ENCODE data around the gene MAST4. TPM values are rescaled to one million over a fixed set of nuclear protein-coding genes. Genes with fewer than 3 reads are reported as not detected.

The MAST4 gene
- total and polyA plus RNA-seq, 2 donors, result 17.0 to 18.8 TPM

- no peak overlapping the region for H3K27ac ChIP-seq (ENCODE audit: low read depth in 1 of 2, low read length in 1 of 2)
- H3K27me3 ChIP-seq (ENCODE audit: control insufficient read depth in 2 of 2, insufficient read depth in 1 of 2, low read length in 1 of 2), result no peaks in the 10 kb centered on the region
- WGBS, result 98% methylated on average over 3 of the region's 3 CpGs
- no peaks in the 10 kb centered on the region for H3K4me1 ChIP-seq (ENCODE audit: control insufficient read depth in 2 of 2, insufficient read depth in 2 of 2, low read length in 2 of 2)
- no peak for DNase-seq (ENCODE audit: low read depth in 6 of 9, low spot score in 9 of 9)
- no peaks in the 10 kb centered on the region for H3K36me3 ChIP-seq (ENCODE audit: control insufficient read depth in 2 of 2, insufficient read depth in 2 of 2, low read length in 1 of 2)
- no peaks in the 10 kb centered on the region for H3K9me3 ChIP-seq (ENCODE audit: control insufficient read depth in 2 of 2, insufficient read depth in 1 of 2, low read length in 1 of 2)
- no peak overlapping the region for H3K4me3 ChIP-seq (ENCODE audit: low read length in 2 of 2)
These were observed 51.1 kb downstream of the MAST4 start for GRCh38 chr5:66647146-66647856.

- no peak for DNase-seq (ENCODE audit: low read depth in 6 of 9, low spot score in 9 of 9)
- H3K9me3 ChIP-seq (ENCODE audit: control insufficient read depth in 2 of 2, insufficient read depth in 1 of 2, low read length in 1 of 2), result no peaks in the 10 kb centered on the region
These were observed 56.6 kb downstream of the MAST4 start for GRCh38 chr5:66652818-66653217.

GRCh38 chr5:66653325-66653724 is 57.1 kb downstream of the MAST4 start:
- Histone ChIP-seq H3K36me3 (ENCODE audit: control insufficient read depth in 2 of 2, insufficient read depth in 2 of 2, low read length in 1 of 2) (no peaks in the 10 kb centered on the region), H3K27me3 (ENCODE audit: control insufficient read depth in 2 of 2, insufficient read depth in 1 of 2, low read length in 1 of 2) (no peaks in the 10 kb centered on the region), H3K27ac (ENCODE audit: low read depth in 1 of 2, low read length in 1 of 2) (no peak overlapping the region), H3K9me3 (ENCODE audit: control insufficient read depth in 2 of 2, insufficient read depth in 1 of 2, low read length in 1 of 2) (no peaks in the 10 kb centered on the region), H3K4me1 (ENCODE audit: control insufficient read depth in 2 of 2, insufficient read depth in 2 of 2, low read length in 2 of 2) (no peaks in the 10 kb centered on the region), H3K4me3 (ENCODE audit: low read length in 2 of 2) (no peak overlapping the region)
- 100% methylated on average over 1 of the region's 1 CpG for WGBS
- DNase-seq (ENCODE audit: low read depth in 6 of 9, low spot score in 9 of 9), result no peak

More at GRCh38 chr5:66652818-66653217, 56.6 kb downstream of the MAST4 start:
- Histone ChIP-seq H3K27me3 (ENCODE audit: control insufficient read depth in 2 of 2, insufficient read depth in 1 of 2, low read length in 1 of 2) (no peaks in the 10 kb centered on the region), H3K36me3 (ENCODE audit: control insufficient read depth in 2 of 2, insufficient read depth in 2 of 2, low read length in 1 of 2) (no peaks in the 10 kb centered on the region), H3K27ac (ENCODE audit: low read depth in 1 of 2, low read length in 1 of 2) (no peak overlapping the region), H3K4me3 (ENCODE audit: low read length in 2 of 2) (no peak overlapping the region), H3K4me1 (ENCODE audit: control insufficient read depth in 2 of 2, insufficient read depth in 2 of 2, low read length in 2 of 2) (no peaks in the 10 kb centered on the region)
- WGBS, result 91% methylated on average over 3 of the region's 3 CpGs

GRCh38 chr5:66655395-66656324 is 59.5 kb downstream of the MAST4 start:
- H3K4me3 ChIP-seq (ENCODE audit: low read length in 2 of 2), result no peak overlapping the region
- H3K4me1 ChIP-seq (ENCODE audit: control insufficient read depth in 2 of 2, insufficient read depth in 2 of 2, low read length in 2 of 2), result no peaks in the 10 kb centered on the region
- H3K36me3 ChIP-seq (ENCODE audit: control insufficient read depth in 2 of 2, insufficient read depth in 2 of 2, low read length in 1 of 2), result no peaks in the 10 kb centered on the region
- no peak overlapping the region for H3K27ac ChIP-seq (ENCODE audit: low read depth in 1 of 2, low read length in 1 of 2)
- no peaks in the 10 kb centered on the region for H3K9me3 ChIP-seq (ENCODE audit: control insufficient read depth in 2 of 2, insufficient read depth in 1 of 2, low read length in 1 of 2)
- 96% methylated on average over 2 of the region's 2 CpGs for WGBS
- DNase-seq (ENCODE audit: low read depth in 6 of 9, low spot score in 9 of 9), result no peak
- H3K27me3 ChIP-seq (ENCODE audit: control insufficient read depth in 2 of 2, insufficient read depth in 1 of 2, low read length in 1 of 2), result no peaks in the 10 kb centered on the region

GRCh38 chr5:66658516-66658915 is 62.3 kb downstream of the MAST4 start:
- DNase-seq (ENCODE audit: low read depth in 6 of 9, low spot score in 9 of 9), result no peak

GRCh38 chr5:66659780-66660179 is 63.6 kb downstream of the MAST4 start:
- 86% methylated on average over 3 of the region's 3 CpGs for WGBS

More at GRCh38 chr5:66658516-66658915, 62.3 kb downstream of the MAST4 start:
- no peaks in the 10 kb centered on the region for H3K9me3 ChIP-seq (ENCODE audit: control insufficient read depth in 2 of 2, insufficient read depth in 1 of 2, low read length in 1 of 2)
- H3K27ac ChIP-seq (ENCODE audit: low read depth in 1 of 2, low read length in 1 of 2), result no peak overlapping the region
- no peaks in the 10 kb centered on the region for H3K27me3 ChIP-seq (ENCODE audit: control insufficient read depth in 2 of 2, insufficient read depth in 1 of 2, low read length in 1 of 2)
- 82% methylated on average over 2 of the region's 2 CpGs for WGBS
- no peaks in the 10 kb centered on the region for H3K4me1 ChIP-seq (ENCODE audit: control insufficient read depth in 2 of 2, insufficient read depth in 2 of 2, low read length in 2 of 2)
- H3K4me3 ChIP-seq (ENCODE audit: low read length in 2 of 2), result no peak overlapping the region
- no peaks in the 10 kb centered on the region for H3K36me3 ChIP-seq (ENCODE audit: control insufficient read depth in 2 of 2, insufficient read depth in 2 of 2, low read length in 1 of 2)

GRCh38 chr5:66660396-66660795 is 64.2 kb downstream of the MAST4 start:
- DNase-seq (ENCODE audit: low read depth in 6 of 9, low spot score in 9 of 9), result no peak
- 93% methylated on average over 1 of the region's 1 CpG for WGBS
- Histone ChIP-seq H3K4me3 (ENCODE audit: low read length in 2 of 2) (no peak overlapping the region), H3K9me3 (ENCODE audit: control insufficient read depth in 2 of 2, insufficient read depth in 1 of 2, low read length in 1 of 2) (no peaks in the 10 kb centered on the region), H3K27ac (ENCODE audit: low read depth in 1 of 2, low read length in 1 of 2) (no peak overlapping the region), H3K27me3 (ENCODE audit: control insufficient read depth in 2 of 2, insufficient read depth in 1 of 2, low read length in 1 of 2) (no peaks in the 10 kb centered on the region), H3K4me1 (ENCODE audit: control insufficient read depth in 2 of 2, insufficient read depth in 2 of 2, low read length in 2 of 2) (no peaks in the 10 kb centered on the region), H3K36me3 (ENCODE audit: control insufficient read depth in 2 of 2, insufficient read depth in 2 of 2, low read length in 1 of 2) (no peaks in the 10 kb centered on the region)

More at GRCh38 chr5:66659780-66660179, 63.6 kb downstream of the MAST4 start:
- Histone ChIP-seq H3K27me3 (ENCODE audit: control insufficient read depth in 2 of 2, insufficient read depth in 1 of 2, low read length in 1 of 2) (no peaks in the 10 kb centered on the region), H3K4me1 (ENCODE audit: control insufficient read depth in 2 of 2, insufficient read depth in 2 of 2, low read length in 2 of 2) (no peaks in the 10 kb centered on the region), H3K4me3 (ENCODE audit: low read length in 2 of 2) (no peak overlapping the region), H3K27ac (ENCODE audit: low read depth in 1 of 2, low read length in 1 of 2) (no peak overlapping the region), H3K36me3 (ENCODE audit: control insufficient read depth in 2 of 2, insufficient read depth in 2 of 2, low read length in 1 of 2) (no peaks in the 10 kb centered on the region), H3K9me3 (ENCODE audit: control insufficient read depth in 2 of 2, insufficient read depth in 1 of 2, low read length in 1 of 2) (no peaks in the 10 kb centered on the region)
- DNase-seq (ENCODE audit: low read depth in 6 of 9, low spot score in 9 of 9), result no peak

- Histone ChIP-seq H3K4me1 (ENCODE audit: control insufficient read depth in 2 of 2, insufficient read depth in 2 of 2, low read length in 2 of 2) (no peaks in the 10 kb centered on the region), H3K27me3 (ENCODE audit: control insufficient read depth in 2 of 2, insufficient read depth in 1 of 2, low read length in 1 of 2) (no peaks in the 10 kb centered on the region), H3K27ac (ENCODE audit: low read depth in 1 of 2, low read length in 1 of 2) (no peak overlapping the region), H3K36me3 (ENCODE audit: control insufficient read depth in 2 of 2, insufficient read depth in 2 of 2, low read length in 1 of 2) (no peaks in the 10 kb centered on the region), H3K9me3 (ENCODE audit: control insufficient read depth in 2 of 2, insufficient read depth in 1 of 2, low read length in 1 of 2) (no peaks in the 10 kb centered on the region), H3K4me3 (ENCODE audit: low read length in 2 of 2) (no peak overlapping the region)
- no peak for DNase-seq (ENCODE audit: low read depth in 6 of 9, low spot score in 9 of 9)
- 82% methylated on average over 3 of the region's 3 CpGs for WGBS
These were observed 65.0 kb downstream of the MAST4 start for GRCh38 chr5:66661149-66661548.

- Histone ChIP-seq H3K9me3 (ENCODE audit: control insufficient read depth in 2 of 2, insufficient read depth in 1 of 2, low read length in 1 of 2) (no peaks in the 10 kb centered on the region), H3K27me3 (ENCODE audit: control insufficient read depth in 2 of 2, insufficient read depth in 1 of 2, low read length in 1 of 2) (no peaks in the 10 kb centered on the region), H3K4me3 (ENCODE audit: low read length in 2 of 2) (no peak overlapping the region), H3K4me1 (ENCODE audit: control insufficient read depth in 2 of 2, insufficient read depth in 2 of 2, low read length in 2 of 2) (no peaks in the 10 kb centered on the region), H3K36me3 (ENCODE audit: control insufficient read depth in 2 of 2, insufficient read depth in 2 of 2, low read length in 1 of 2) (no peaks in the 10 kb centered on the region), H3K27ac (ENCODE audit: low read depth in 1 of 2, low read length in 1 of 2) (no peak overlapping the region)
- WGBS, result 71% methylated on average over 3 of the region's 3 CpGs
- peak in 1 of 9 donors; percentile 2 for DNase-seq (ENCODE audit: low read depth in 6 of 9, low spot score in 9 of 9)
These were observed 70.6 kb downstream of the MAST4 start for GRCh38 chr5:66666778-66667177.
